Endothelial cell of umbilical vein (primary cell): ENCODE results near the gene PCED1B.

Experiments used
- FOS ChIP-seq: IDR thresholded peaks from 2 replicates; pipeline ENCODE4 v1.6.1; 2011; ENCODE audit warnings: mild to moderate bottlenecking, low read length, moderate library complexity, borderline replicate concordance; ENCODE audit not compliant: insufficient read depth
- POLR2A ChIP-seq: IDR thresholded peaks from 2 replicates; pipeline ENCODE4 v1.6.1; 2012; ENCODE audit warnings: low read depth, mild to moderate bottlenecking, control low read depth, low read length
- POLR2AphosphoS5 ChIP-seq: IDR thresholded peaks from 2 replicates; pipeline ENCODE4 v1.6.1; 2012; ENCODE audit warnings: low read depth, mild to moderate bottlenecking, control low read depth, low read length, moderate library complexity; ENCODE audit not compliant: insufficient read depth
- TF ChIP-seq, protein P1 (sequence below), 2 donors: IDR thresholded peaks; 1 replicate in 1 of 2; 2 replicates in 1 of 2; pipeline ENCODE4 v1.5.1; 2011; ENCODE audit warnings: low read length in 2 of 2, mild to moderate bottlenecking in 2 of 2, moderate library complexity in 2 of 2, control low read depth in 1 of 2, inconsistent platforms in 1 of 2, low read depth in 1 of 2; ENCODE audit not compliant: insufficient read depth in 1 of 2; ENCODE audit errors: extremely low read depth in 1 of 2

GRCh38 chr12:47264951-47265350 lies 185.5 kb downstream of the PCED1B start:
- TF ChIP-seq, protein P1, sequence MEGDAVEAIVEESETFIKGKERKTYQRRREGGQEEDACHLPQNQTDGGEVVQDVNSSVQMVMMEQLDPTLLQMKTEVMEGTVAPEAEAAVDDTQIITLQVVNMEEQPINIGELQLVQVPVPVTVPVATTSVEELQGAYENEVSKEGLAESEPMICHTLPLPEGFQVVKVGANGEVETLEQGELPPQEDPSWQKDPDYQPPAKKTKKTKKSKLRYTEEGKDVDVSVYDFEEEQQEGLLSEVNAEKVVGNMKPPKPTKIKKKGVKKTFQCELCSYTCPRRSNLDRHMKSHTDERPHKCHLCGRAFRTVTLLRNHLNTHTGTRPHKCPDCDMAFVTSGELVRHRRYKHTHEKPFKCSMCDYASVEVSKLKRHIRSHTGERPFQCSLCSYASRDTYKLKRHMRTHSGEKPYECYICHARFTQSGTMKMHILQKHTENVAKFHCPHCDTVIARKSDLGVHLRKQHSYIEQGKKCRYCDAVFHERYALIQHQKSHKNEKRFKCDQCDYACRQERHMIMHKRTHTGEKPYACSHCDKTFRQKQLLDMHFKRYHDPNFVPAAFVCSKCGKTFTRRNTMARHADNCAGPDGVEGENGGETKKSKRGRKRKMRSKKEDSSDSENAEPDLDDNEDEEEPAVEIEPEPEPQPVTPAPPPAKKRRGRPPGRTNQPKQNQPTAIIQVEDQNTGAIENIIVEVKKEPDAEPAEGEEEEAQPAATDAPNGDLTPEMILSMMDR (IDR thresholded peaks at IDR 0.05; ENCODE audit: extremely low read depth in 1 of 2, insufficient read depth in 1 of 2, low read depth in 1 of 2, low read length in 2 of 2): no peak
- TF ChIP-seq POLR2AphosphoS5: no peak
- TF ChIP-seq FOS: no peak
- TF ChIP-seq POLR2A: no peak
